Measurements from ENCODE around the gene TMEM72.

The TMEM72 gene

DNA sequence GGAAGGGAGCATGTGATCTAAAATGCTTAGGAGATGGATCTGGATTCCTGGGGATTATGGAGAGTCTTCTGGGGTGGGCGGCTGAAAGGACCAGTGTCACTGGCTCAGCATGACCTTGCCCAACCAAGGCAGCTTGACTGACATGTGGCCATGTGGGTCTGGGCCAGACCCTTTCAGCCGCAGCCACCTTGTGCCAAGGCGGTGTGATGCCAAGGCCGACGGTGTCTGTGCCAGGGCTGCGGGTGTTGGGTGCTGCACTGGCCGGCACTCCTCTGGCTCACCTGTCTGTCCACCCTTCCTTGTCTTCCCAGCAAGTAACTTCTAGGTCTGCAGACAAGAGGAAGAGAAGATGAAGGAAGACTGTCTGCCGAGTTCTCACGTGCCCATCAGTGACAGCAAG is 58.7 kb downstream of the TMEM72 start:
- DNase-seq: no peak

- no peak for DNase-seq
These were observed 59.8 kb downstream of the TMEM72 start for GRCh38 chr10:44970812-44971395.

GRCh38 chr10:44971434-44971833 is 60.3 kb downstream of the TMEM72 start:
- DNase-seq: no peak

DNA sequence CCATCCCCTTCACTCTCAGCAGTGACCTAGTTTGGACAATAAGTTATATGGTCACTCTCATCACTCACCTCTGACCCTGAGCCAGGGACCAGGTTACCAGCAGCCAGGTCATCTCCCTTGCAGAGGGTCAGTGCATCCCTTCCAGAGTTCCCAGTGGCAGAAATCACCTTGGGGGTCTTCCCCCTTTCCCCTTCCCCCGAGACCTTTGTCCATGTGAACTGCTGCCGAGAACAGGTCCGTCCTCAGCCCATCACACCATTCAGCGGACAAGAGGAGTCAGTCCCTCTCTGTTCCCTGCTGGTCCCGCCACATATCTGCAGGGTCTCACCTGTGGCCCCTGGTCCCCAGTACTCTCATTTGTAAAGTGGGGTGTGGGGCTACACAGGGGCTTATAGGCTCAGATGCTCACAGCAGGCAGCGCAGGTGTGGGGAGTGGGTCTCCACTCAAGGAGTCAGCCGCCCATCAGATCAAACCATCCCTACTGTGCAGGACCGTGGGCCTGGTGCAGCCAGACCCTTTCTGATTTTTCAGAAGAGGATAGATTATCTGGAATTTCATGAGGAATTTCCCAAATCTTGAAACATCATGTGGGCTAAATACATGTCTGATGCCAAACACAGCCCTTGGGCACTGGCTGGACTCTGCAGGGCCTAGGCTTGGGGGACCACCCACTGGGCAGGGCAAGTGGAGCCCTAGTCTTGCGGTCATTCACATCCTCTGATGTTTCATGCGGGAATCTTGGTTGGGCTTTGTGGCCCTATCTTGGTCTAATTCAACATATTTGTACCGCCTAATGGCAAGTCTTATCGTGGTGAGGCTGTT is 61.0 kb downstream of the TMEM72 start:
- no peak for DNase-seq

DNA sequence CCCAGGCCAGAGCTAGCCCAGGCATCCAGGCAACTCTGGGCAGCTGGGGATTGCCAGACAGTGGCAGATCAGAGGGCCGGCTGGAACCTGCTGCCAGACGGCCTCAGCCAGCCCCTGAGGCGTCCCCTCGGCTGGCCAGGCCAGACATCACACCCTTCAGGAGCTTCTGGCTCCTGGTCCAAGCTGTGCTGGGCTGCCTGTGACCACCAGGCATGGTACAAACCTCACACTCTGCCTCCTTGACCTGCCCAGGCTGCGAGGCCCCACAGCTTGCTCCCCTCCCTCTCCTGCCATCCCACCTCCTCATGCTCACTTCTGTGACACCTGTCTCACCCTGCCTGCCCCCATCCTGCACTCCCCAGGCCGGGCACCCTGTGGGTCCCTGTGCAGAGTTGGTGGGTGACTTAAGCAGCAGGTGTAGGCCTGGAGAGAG is 61.8 kb downstream of the TMEM72 start:
- DNase-seq: no peak

DNA sequence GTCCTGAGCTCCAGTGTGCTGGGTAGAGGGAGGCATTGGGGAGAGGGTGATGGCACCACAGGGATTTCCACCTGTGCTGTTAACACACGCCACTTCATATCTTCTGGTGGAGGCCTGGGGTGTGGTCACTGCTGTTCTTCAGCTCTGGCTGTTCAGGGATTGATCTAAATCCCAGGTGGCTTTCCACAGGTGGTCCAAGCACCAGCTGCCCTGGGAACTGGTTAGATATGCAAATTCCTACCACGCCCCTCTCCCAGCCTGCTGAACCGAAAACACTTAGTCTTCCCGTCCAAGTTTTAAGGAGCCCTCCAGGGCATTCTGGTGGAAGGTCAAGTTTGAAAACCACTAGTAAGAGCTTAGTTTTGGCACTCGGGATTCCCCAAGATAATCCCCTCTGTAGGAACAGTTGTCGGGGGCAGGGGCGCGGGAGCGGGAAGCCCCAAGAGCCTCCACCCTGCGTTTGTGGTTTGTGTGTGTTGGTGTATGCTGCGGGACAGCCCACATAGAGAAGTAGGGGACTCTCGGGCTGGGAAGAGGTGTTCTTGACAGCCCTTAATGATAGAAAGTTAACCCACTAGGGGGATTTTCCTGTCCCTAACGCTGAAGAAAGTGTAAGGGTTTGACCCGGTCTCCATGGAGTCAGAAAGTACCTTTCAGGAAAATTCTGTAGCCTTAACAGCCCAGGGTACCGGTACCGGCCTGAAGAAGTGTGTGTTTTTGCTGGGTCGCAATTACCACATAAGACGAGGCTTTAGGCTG is 62.4 kb downstream of the TMEM72 start:
- DNase-seq: no peak

DNA sequence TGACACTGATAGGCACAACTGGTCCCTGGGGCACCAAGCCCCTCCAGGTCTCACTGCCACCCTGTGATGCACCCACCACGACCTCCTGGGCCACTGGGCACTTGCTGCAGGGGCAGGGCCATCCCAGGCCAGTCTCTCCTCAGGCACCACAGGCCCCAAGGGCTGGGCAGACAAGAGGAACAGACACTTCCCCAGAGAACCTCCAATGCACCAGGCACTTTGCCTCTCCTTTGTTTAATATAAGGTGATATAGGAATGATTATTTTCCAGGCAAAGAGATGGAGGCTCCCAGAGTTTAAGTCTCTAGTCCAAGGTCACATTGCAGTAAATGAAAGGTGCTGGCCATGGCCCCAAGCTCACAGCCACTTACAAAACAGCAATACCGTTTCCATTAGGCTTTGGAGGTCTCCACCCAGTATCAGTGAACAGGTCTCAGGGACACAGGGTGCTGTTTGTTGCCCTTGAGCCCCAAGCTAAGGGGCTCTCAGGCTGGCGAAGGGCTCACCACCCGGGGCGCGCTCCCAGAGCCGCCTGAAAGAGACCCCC is 63.0 kb downstream of the TMEM72 start:
- DNase-seq: no peak

GRCh38 chr10:44974628-44975430 is 63.7 kb downstream of the TMEM72 start:
- peak; percentile 30 to 44 for DNase-seq

DNA sequence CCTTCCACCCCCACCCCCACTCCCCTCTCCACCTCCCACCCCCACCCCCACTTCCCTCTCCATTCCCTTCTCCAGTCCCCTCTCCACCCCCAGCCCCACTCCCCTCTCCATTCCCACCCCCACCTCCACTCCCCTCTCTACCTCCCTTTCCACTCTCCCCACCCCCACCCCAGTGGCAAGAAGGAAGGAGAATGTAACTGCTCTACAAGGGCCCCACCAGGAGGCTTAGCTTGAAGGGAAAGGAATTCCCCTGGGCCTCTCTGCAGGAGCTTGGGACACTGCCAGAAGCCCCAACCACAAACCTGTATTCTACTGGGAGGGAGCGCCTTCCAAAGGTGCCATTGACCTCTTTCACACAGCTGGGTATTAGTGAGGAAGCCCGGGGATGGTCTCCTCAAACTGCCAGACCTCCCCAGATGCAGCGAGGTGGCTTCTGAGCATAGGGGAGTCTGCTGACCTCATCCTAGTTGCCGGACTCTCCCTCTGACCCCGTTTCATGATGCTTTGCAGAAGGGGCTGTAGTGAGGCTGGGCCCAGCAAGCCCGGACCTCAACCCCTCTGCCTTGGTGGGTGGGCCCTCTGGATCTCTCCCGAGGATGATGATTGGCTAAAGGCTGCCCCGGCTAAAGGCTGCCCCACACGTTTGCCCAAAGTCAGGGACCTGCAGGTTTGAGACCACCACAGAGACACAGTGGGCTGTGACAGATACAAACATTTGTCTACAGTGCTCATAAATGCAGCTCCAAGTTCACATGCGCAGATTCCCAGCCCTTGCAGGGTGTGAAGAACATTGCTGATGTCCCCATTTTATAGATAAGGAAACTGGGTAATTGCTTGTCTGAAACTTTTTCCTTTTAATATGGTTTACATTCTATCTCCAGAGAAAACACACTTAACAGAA is 64.5 kb downstream of the TMEM72 start:
- DNase-seq: no peak

GRCh38 chr10:44976352-44977198 is 65.4 kb downstream of the TMEM72 start:
- DNase-seq: no peak

DNA sequence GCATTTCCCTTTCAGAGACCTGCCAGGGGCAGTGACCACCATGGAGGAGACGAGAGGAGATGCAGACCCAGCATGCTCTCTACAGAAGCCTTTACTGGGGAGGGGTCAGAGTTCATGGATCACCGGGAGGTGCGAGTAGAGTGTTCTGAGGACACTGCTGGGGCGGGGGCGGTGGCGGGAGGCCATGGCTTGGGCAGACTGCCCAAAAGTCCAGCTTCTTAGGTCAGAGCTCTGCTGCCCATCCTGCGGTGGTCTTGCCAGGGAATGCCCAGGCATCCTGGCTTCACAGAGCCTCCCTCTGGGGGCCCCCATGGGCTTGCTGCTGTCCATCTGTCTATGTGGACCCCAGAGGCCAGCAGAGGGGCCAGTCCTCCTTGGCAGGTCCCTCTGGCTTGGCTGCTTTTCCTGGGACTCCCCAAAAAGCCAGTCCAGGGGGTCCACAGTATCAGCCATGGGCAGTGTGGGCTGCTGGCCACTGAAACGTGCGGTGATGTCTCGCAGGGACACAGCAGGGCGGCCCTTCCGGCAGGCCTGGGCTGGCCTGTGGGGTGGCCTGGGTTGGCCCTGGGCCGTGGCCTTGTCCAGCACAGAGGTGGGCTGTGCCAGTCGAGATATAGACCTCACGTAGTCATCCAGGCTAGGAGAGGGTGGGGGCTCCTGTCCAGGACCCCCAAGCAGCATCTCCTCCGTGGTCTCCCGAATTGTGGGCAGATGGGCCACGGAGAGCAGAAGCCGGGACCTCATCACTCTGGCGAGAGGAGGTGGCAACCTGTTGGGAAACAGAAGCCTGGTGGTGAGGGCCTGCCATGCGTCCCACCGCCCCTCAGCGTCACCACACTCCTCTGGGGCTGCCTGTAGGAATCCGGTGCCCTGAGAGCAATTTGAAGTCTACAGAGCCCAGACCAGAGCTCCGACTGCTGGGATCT is 66.4 kb downstream of the TMEM72 start:
- no peak for DNase-seq

DNA sequence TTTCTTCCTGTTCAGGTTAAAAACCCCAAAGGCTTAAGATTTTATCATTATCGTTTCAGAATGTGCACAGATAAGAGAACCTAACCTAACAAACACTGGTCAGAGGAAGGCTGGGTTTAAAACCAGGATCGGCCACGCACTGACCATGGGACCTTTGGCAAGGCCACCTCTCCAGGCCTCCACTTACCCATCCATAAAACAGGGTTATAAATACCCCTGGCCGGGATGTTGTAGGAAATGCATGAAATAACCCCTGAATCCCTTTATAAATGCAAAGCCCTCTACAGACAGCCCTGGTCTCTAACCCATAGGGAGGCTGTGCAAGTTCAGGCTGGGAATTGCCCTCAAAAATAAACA is 67.1 kb downstream of the TMEM72 start:
- no peak for DNase-seq

GRCh38 chr10:44978570-44979280 is 67.6 kb downstream of the TMEM72 start, which contains the start of gene DEPP1:
Gene DEPP1 (minus strand): TSS chr10:44978809. CDS start chr10:44978030, 779 bp downstream.
- DNase-seq: peak in 1 of 2 donors; percentile 67

- no peak for DNase-seq
These were observed 68.4 kb downstream of the TMEM72 start for GRCh38 chr10:44979281-44980191.

DNA sequence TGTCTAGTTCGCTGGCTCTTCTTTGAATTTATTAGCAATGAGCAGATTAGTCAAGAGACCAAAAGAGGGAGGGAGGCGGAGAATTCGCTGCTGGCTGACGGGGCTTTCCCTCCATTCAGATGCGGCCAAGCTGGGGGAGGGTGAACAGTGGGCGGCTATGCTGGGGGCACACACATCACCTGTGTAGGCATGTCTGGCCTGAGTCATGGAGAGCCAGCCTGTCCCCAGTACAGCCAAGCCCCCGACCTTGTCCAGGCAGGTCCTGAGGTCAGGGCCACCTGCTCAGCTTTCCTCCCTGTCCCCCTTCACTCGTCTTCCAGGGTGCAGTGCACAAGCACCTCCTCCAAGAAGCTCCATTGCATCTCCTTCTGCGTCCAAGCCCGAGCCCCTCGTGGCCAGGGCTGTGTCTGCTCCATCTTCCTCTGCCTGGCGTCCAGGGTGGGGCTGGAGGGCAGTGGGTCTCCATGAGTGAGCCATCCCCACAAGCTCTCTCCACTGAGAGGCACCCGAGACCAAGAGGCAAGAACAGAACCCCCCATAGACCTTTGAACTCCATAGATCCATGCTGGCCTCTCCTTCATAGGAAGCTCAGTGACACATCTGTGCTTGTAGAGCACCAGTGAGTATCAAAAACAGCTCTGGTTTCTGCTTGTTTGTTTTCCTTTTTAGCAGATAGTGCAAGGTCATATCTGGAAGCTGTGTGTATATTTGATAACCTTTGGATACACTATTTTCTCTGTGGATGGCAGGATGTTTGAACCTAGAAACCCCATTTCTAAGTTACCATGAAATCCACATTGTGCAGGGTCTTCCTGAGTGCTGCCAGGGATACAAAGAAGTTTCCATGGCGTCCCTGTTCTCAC is 69.4 kb downstream of the TMEM72 start:
- no peak for DNase-seq
